ENCODE results near the gene ANTXRL. TPM values are rescaled to one million over a fixed set of nuclear protein-coding genes. Genes with fewer than 3 reads are reported as not detected.

The ANTXRL gene
- polyA plus RNA-seq, 2 of the 4 experiments (the other 2 are of a cell fraction) = 0.13 to 0.26 TPM

DNA sequence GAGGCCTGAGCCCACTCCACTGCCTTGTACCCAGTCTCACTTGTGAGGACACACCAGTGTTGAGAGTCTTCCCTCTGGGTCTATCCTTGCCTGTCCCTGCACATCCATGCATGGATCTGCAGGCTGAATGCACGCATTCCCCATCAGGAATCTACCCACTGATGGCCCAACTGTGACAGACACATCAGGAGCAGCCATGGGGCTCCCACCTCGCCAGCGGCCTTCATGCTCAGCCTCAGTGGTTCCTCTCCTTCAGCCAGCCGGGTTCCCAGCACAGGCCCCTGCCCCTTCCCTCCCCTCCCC, 21.3 kb downstream of the ANTXRL start:
- TF ChIP-seq NPAS2 (CRISPR knock-in tag; IDR thresholded peaks at IDR 0.05; ENCODE audit: borderline replicate concordance) = no peak
- TF ChIP-seq MAFK (IDR thresholded peaks at IDR 0.05; ENCODE audit: partially characterized antibody) = no peak
- TF ChIP-seq HOXB13 (CRISPR knock-in tag; IDR thresholded peaks at IDR 0.05; ENCODE audit: low read depth) = no peak
- TF ChIP-seq, protein P1, sequence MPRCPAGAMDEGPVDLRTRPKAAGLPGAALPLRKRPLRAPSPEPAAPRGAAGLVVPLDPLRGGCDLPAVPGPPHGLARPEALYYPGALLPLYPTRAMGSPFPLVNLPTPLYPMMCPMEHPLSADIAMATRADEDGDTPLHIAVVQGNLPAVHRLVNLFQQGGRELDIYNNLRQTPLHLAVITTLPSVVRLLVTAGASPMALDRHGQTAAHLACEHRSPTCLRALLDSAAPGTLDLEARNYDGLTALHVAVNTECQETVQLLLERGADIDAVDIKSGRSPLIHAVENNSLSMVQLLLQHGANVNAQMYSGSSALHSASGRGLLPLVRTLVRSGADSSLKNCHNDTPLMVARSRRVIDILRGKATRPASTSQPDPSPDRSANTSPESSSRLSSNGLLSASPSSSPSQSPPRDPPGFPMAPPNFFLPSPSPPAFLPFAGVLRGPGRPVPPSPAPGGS (IDR thresholded peaks at IDR 0.05) = no peak
- no peak for TF ChIP-seq CHD4 (IDR thresholded peaks at IDR 0.05; ENCODE audit: borderline replicate concordance)
- TF ChIP-seq RFX5 (IDR thresholded peaks at IDR 0.05) = no peak
- no peak for TF ChIP-seq RAD21 (conservative IDR thresholded peaks at IDR 0.05 in 1 of 2, IDR thresholded peaks at IDR 0.05 in 1 of 2)
- TF ChIP-seq HOXA7 (CRISPR knock-in tag; IDR thresholded peaks at IDR 0.05) = no peak
- no peak for TF ChIP-seq TFCP2L1 (CRISPR knock-in tag; IDR thresholded peaks at IDR 0.05)
- TF ChIP-seq BHLHE40 (IDR thresholded peaks at IDR 0.05; ENCODE audit: low read depth, low read length) = no peak
- no peak for TF ChIP-seq POLR2AphosphoS2 (conservative IDR thresholded peaks at IDR 0.05; ENCODE audit: low read length)
- no peak for DNase-seq (ENCODE audit: low read depth in 1 of 2, low spot score in 1 of 2)
- Histone ChIP-seq H3K4me3 (no peak overlapping the region), H3K9me3 (no peaks in the 10 kb centered on the region), H3K4me1 (no peaks in the 10 kb centered on the region), H3K27ac (no peak overlapping the region), H3K4me2 (no peak overlapping the region)
- FAIRE-seq = no peak
- 86% methylated on average over 4 of the region's 4 CpGs for WGBS (ENCODE audit: missing lambda C conversion rate)
- no peak for ATAC-seq
- ChIA-PET POLR2A (no interaction called here), CTCF (no interaction called here)

DNA sequence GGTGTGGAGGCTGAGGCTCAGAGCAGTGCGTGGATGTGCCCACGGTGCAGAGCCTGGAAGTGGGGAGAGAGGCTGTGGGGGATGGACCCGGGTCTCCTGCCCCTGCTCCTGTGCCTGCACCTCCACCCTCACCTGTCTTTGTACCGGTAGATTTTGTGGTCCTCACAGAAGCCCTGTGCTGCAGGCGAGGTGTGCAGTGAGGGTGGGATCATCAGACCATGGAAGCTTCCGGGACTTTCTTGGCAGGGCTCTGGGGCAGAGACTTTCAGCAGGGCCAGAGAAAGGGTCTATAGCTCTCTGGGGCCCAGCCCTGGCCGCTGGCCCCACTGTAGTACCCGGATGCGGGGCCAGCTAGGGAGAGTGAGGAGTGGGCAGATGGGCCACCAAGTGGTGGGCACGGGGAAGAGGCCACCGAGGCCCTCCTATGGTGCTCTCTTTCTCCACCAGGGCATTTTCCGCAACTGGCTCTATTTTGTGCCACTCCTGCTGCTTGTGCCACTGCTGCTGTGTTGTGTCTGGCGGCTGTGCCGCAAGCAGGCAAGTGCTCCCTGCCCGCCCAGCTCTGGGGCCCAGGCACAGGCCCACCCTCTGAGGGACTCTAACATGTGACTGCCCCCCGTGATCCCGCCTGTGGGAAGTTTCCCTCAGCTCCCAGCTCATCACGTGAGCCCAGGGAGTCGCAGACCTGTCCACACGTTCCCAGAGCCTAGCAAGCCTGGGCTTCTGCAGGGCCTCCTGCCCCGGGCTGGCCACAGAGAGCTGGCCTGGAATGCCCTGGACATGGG, 22.1 kb downstream of the ANTXRL start:
- POLR2A ChIA-PET = no interaction called here

More for the DNA sequence above, 22.1 kb downstream of the ANTXRL start:
- H3K4me2 ChIP-seq = no peak overlapping the region
- ATAC-seq = no peak; a peak in 2 of 6 replicates
- DNase-seq (ENCODE audit: low read depth in 1 of 2, low spot score in 1 of 2) = no peak
- H3K4me3 ChIP-seq = no peak overlapping the region
- no peak for FAIRE-seq
- TF ChIP-seq MYC (IDR thresholded peaks at IDR 0.05; ENCODE audit: borderline replicate concordance, low read length) = no peak
- TF ChIP-seq FOXS1 (CRISPR knock-in tag; IDR thresholded peaks at IDR 0.05) = no peak
- TF ChIP-seq RARB (CRISPR knock-in tag; IDR thresholded peaks at IDR 0.05) = no peak
- no peak for TF ChIP-seq MAFK (IDR thresholded peaks at IDR 0.05; ENCODE audit: partially characterized antibody)
- TF ChIP-seq JUN (IDR thresholded peaks at IDR 0.05) = no peak
- TF ChIP-seq EHMT2 (IDR thresholded peaks at IDR 0.05; ENCODE audit: low read depth) = no peak
- TF ChIP-seq, protein P2, sequence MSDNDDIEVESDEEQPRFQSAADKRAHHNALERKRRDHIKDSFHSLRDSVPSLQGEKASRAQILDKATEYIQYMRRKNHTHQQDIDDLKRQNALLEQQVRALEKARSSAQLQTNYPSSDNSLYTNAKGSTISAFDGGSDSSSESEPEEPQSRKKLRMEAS (IDR thresholded peaks at IDR 0.05) = no peak
- no peak for TF ChIP-seq CEBPB (IDR thresholded peaks at IDR 0.05)
- TF ChIP-seq ZC3H11A (IDR thresholded peaks at IDR 0.05) = no peak
- no peak for TF ChIP-seq RNF2 (IDR thresholded peaks at IDR 0.05; ENCODE audit: borderline replicate concordance, low read depth)
- no peak for TF ChIP-seq ZFP36 (IDR thresholded peaks at IDR 0.05; ENCODE audit: borderline replicate concordance, partially characterized antibody)
- TF ChIP-seq, protein P3, sequence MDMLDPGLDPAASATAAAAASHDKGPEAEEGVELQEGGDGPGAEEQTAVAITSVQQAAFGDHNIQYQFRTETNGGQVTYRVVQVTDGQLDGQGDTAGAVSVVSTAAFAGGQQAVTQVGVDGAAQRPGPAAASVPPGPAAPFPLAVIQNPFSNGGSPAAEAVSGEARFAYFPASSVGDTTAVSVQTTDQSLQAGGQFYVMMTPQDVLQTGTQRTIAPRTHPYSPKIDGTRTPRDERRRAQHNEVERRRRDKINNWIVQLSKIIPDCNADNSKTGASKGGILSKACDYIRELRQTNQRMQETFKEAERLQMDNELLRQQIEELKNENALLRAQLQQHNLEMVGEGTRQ (IDR thresholded peaks at IDR 0.05) = no peak
- no peak for TF ChIP-seq SMC3 (IDR thresholded peaks at IDR 0.05)
- TF ChIP-seq MAZ (IDR thresholded peaks at IDR 0.05; ENCODE audit: borderline replicate concordance, low read depth, low read length) = no peak
- no peak for TF ChIP-seq EP300 (IDR thresholded peaks at IDR 0.05)
- no peak for TF ChIP-seq HOXB13 (CRISPR knock-in tag; IDR thresholded peaks at IDR 0.05; ENCODE audit: low read depth)
- TF ChIP-seq, protein P4, sequence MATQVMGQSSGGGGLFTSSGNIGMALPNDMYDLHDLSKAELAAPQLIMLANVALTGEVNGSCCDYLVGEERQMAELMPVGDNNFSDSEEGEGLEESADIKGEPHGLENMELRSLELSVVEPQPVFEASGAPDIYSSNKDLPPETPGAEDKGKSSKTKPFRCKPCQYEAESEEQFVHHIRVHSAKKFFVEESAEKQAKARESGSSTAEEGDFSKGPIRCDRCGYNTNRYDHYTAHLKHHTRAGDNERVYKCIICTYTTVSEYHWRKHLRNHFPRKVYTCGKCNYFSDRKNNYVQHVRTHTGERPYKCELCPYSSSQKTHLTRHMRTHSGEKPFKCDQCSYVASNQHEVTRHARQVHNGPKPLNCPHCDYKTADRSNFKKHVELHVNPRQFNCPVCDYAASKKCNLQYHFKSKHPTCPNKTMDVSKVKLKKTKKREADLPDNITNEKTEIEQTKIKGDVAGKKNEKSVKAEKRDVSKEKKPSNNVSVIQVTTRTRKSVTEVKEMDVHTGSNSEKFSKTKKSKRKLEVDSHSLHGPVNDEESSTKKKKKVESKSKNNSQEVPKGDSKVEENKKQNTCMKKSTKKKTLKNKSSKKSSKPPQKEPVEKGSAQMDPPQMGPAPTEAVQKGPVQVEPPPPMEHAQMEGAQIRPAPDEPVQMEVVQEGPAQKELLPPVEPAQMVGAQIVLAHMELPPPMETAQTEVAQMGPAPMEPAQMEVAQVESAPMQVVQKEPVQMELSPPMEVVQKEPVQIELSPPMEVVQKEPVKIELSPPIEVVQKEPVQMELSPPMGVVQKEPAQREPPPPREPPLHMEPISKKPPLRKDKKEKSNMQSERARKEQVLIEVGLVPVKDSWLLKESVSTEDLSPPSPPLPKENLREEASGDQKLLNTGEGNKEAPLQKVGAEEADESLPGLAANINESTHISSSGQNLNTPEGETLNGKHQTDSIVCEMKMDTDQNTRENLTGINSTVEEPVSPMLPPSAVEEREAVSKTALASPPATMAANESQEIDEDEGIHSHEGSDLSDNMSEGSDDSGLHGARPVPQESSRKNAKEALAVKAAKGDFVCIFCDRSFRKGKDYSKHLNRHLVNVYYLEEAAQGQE (IDR thresholded peaks at IDR 0.05) = no peak
- WGBS (ENCODE audit: missing lambda C conversion rate) = 81% methylated on average over 13 of the region's 21 CpGs
- no peak overlapping the region for H3K27ac ChIP-seq
- CTCF ChIA-PET = no interaction called here
- H3K4me1 ChIP-seq = no peaks in the 10 kb centered on the region
- no peaks in the 10 kb centered on the region for H3K9me3 ChIP-seq
